Activated CD8-positive, alpha-beta memory T cell treated with anti-CD3 and anti-CD28 coated beads, Interleukin-2, amount 50 U/mL, for 1 hour (primary cell): ENCODE results near the gene TAL1.
"Not testable (repeated sequence)": the region's sequence is repeated elsewhere in the genome, so short reads cannot be mapped to it uniquely, and the experiment has no call there.

Source experiments
- DNase-seq: peaks from one replicate; pipeline ENCODE4 v3.0.0-alpha.2; 2020; ENCODE audit errors: extremely low read depth

The TAL1 gene

DNA sequence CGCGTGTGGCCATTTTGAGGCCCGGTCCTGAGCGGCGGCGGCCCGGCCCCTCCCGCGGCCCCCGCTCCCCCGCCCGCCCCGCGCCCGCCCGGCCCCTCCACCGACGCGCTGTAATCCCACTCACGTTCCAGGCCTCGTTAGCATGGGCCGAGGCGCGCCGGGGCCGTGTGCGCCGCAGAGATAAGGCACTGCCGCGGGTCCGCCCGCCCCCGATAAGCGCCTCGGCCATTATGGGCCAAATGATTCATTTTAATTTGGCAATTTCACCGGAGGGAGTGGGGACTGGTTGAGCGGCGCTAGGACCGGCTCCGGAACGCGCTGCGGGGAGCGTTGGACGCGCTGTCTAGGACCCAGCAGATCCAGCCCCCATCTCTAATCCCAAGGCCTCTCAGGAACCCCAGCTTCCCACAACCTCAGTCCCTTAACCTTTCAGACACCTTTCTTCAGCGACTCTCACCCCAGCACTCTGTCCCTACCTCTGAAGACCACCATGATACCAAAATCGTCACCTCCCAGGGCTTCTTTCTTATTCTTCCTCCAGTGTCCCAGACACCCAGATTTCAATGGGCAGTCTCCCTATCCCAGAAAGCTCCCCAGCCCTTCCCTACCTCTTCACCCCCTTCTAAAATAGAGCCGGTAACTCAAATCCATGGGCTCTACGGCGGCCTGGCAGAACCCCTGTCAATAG lies at the start of gene TAL1:
TAL1 (minus strand) TSS at position 39 of the 688 bp plus-strand sequence. CDS start 6,337 bp downstream, outside the sequence.
- no peak for DNase-seq

DNA sequence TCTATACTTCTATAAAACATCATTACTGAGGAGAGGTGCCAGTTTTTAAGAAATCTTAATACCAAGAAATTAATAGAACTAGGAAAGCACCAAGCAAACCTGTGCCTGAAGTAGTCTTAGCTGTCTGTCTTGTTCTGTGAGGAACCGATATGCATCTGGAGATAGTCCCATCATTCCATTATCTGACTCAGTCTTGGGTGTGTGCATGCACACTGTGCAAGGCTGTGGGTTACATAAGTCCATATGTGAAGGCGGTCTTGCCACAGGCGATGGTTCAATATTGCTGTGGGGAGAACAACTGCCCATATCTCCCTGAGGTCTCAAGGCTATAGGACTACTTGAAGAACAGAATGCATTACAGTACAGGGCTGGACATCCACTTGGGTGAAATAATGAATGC lies 48.1 kb upstream of the TAL1 start:
- no peak for DNase-seq

DNA sequence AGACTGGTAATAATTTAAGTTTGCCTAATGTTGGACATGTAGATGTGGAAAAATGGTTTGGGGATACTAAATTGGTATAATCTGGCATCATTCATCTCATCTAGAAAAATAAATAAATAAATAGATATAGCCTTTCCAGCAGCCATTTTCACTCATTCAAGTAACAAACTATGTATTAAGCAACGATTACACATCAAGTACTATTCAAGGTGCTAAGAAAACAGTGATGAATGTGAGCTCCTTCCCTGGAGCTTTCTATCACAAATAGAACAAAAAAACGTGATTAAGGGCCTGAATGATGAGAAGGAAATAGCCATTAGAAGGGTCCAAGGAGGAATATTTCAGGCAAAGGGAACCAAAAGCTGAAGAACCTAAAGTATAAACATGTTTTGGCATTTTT lies 44.8 kb upstream of the TAL1 start:
- no peak for DNase-seq

GRCh38 chr1:47275811-47276210 lies 43.8 kb upstream of the TAL1 start:
- not testable (repeated sequence) for DNase-seq

DNA sequence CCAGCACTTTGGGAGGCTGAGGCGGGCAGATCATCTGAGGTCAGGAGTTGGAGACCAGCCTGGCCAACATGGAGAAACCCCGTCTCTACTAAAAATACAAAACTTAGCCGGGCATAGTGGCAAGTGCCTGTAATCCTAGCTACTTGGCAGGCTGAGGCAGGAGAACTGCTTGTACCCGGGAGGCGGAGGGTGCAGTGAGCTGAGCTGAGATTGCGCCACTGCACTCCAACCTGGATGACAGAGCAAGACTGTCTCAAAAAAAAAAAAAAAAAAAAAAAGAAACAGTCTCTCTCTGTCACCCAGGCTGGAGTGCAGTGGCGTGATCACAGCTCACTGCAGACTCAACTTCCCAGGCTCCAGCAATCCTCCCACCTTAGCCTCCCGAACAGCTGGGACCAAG lies 33.5 kb upstream of the TAL1 start:
- not testable (repeated sequence) for DNase-seq

GRCh38 chr1:47262787-47263413 lies 30.9 kb upstream of the TAL1 start:
- no peak for DNase-seq

DNA sequence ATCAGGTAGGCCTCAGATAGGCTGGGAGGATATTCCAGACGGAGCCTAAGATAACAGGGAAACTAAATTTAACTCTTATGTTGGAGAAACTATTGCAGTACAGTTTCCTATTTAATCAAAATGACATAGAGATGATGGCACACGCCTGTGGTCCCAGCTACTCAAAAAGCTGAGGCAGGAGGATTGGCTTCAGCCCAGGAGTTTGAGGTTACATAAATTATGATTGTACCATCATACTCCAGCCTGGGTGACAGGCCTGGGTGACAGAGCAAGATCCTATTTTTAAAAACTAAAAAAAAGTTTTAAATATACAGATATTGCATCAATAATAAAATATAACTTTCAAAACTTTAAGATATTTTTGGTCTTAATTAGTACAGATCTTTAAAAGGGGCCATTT lies 25.2 kb upstream of the TAL1 start:
- DNase-seq = no peak

DNA sequence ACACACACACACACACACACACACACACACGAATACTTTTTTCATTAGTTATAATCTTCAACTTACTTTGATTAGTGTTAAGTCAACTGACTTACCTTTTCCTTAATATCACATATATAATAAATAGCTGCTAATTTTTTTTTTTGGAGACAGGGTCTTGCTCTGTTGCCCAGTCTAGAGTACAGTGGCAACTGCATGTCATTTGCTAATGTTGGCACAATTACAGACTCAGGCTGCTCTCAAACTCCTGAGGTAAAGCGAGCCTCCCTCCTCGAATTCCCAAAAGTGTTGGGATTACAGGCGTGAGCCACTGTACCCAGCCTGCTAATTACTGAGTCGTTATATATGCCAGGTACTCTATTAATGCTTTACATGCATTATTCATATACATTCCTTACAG lies 20.8 kb upstream of the TAL1 start:
- DNase-seq = no peak

DNA sequence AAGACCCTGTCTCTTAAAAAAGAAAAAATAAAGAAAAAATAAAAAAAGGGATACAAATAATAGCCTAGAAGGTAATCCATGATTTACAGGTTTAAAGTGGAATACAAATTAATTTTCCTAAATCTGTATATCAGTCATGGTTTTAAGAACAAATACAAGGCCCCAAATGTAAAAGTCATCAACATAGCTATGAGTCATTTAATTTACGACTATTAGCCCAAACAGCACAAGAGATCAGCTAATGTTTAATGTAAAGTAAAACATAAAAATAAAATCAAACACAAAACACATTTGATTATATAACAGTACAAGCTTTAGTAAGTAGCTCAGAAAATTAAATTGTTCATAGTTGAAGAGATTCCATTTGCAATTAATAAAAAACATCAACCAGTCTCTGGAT lies 20.3 kb upstream of the TAL1 start:
- no peak for DNase-seq

- no peak for DNase-seq
Observed at GRCh38 chr1:47249755-47250154, 17.7 kb upstream of the TAL1 start.

DNA sequence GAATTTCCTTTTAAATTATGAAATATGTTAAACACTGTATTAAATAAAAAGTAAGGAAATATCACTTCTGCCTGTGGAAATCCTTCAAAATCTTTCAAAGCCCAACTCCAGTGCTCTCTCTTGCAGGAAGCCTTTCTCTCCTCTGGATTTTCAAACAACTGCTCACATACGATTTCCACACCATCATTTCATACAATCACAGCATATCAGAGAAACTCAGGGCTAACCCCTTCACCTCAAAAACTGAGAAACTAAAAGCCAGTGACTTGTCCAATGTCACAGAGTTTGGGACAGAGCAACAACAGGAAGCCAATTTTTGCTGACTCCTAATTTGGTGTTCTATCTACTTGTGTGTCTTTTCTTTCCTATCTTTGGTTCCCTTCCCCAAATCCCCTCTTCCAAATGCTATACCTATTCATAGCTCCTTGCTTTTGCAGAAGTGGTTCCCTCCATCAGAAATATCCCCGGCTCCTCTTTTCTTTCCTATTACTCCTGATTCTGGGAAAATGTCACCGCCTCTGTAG lies 12.4 kb upstream of the TAL1 start:
- no peak for DNase-seq

GRCh38 chr1:47243910-47244309 lies 11.9 kb upstream of the TAL1 start:
- DNase-seq = no peak

DNA sequence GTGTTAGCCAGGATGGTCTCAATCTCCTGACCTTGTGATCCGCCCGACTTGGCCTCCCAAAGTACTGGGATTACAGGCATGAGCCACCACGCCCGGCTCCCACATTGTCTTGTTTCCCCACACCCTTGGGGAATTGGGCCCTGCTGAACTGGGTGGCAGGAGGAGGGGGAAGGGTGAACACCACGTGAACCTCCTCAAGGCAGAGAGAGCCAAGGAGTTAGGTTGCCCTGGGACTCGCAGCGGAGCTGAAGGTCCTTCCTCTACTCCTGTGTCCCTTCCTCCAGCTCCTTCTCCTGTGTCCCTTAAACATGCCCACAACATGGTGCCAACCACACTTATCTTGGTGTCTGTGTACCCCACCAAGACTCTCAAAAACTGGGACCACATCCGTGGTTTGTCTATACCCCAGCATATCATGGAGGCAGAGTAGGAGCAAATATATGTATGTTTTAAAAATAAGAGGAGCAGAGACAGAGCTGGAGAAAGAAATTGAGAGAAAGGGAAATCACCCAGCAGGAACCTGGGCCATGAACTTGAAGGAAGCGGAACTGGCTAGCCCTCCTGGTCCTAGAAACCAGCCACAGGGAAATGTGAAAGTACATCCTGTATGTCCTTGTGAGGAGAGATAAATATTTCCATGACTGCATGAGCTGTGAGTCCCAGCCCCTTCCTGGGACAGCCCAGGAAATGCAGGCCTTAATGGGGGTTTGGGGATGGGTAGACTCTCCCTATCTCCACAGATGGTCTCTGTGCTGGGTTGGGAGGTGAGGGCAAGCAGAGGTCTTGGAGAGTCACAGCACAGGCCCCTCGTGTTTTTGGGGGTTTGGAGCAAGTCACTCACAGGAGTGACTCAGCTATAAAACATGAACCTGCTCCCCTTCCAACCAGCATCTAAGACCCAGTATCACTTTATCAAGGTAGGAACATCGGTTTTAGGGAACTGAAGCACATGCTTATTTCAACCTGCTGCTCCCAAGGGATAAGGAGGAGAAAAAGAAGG lies 9.4 kb upstream of the TAL1 start:
- no peak for DNase-seq

DNA sequence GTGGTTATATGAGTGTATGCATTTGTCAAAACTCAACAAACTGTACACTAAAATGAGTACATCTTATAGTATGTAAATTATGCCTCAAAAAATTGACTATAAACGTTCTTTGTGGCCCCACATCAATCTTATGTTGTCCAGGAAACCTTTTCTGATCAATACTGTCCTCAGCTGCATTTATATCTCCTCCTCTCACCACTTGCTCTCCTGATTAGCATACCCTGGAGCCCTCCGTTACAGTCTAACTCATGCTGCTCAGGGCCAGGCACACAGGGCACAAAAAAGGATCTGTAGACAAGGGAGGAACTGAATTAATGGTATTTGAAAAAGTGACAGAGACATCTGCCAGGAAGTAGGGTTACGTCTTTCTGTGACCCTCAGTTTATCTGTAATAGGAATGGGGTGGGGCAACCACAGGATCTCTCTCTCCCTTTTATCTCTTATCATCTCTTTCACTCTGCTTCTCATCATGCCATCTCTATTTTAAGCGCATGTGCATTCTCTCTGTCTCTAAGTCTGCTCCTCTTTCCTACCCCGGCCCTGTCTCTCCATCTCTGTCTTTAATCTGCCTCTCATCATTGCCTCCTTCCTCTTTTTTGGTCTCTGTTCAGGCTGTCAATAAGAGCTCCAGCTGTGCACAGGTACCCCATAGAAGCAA lies 7.0 kb upstream of the TAL1 start:
- DNase-seq = no peak

GRCh38 chr1:47235806-47236205 lies 3.8 kb upstream of the TAL1 start:
- no peak for DNase-seq

DNA sequence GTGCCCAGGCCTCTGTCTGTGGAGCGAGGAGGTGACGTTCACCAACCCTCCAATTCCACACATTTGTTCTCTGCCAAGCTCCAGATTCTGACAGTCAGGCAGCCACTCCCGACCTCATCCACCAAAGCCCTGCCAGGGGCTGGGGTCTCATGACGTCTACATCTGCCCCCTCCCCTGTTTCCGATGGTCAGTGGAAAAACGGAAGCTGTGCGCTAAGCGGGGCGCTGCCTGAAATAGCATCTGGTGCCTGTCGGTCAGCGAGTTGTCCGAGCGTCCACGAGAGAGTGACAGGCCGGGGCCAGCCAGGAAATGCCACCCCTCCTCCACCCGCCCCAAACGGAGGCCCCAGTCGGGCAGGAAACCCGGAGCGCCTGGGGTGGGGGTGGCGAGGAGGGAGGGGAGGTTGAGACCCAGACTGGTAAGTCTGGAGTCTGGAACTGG lies 3.2 kb upstream of the TAL1 start:
- DNase-seq = no peak

DNA sequence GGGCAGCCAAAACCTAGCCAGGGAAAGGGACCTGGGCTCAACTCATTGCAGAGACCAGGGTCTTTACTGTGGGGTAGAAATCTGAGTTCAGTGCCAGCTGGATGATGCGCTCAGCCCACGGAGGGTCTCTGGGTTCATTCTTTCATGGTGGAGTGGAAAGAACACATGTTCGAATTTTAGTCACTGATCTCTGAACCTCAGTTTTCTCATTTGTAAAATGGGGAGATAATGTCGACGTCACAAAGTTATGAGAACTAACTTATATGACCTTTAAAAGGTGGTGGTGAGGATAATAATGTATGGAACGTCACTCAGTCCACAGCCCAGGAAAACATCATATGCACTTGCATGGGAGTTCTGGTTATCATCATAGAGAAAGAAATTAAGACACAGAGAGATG lies 1.2 kb upstream of the TAL1 start:
- no peak for DNase-seq

DNA sequence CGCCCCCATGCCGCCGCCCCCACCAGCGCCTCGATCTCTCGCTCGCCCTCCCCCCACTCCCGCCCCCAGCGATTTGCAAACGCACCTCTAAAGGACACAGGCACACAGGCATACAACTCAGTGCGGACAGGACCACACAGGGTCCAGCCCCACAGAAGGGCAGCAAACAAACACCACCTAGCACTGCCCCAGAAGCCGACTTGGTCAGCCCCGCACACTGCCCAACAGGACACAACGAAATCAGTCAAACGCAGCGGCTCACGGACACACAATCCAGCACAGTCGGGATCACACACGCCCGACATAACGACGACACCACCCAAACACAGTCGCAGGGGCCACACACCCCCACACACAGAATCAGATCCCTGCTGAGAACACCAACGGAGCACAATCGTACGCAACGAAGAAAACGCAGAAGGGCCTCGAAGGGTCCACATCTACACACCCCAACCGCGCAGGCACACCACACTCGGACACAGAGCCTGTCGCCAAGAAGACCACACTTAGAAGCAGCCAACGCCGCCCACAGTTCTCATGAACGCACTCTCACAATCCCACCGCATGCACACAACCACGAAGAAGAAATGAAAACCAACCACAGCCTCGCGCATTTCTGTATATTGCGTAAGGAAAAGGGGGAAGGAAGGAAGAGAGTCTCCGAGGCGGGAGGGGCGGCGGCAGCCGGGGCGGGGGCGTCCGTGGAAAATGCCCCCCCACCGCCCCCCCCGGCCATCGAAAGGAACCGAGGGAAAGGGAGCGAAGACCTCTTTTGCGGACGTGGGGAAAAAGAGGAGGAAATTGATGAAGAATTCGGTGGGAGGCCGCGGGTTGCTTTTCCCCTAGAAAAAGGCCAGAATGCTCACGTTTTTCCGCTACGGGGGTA lies 481 bp downstream of the TAL1 start:
- DNase-seq = no peak

GRCh38 chr1:47230692-47231300 lies 1.2 kb downstream of the TAL1 start:
- DNase-seq = no peak
